NB4 (cell line): ENCODE results near the gene DAB1.

Experiments used
- DNase-seq: peaks from one replicate; pipeline ENCODE4 v3.0.0; 2010; ENCODE audit warnings: low read depth
- H3K4me3 ChIP-seq: one replicate; pipeline ENCODE4 v1.5.1; 2011; ENCODE audit warnings: mild to moderate bottlenecking, low read depth, low read length, moderate library complexity
- MYC ChIP-seq: IDR thresholded peaks from 2 replicates; pipeline ENCODE4 v1.6.1; 2011; ENCODE audit warnings: low read depth, low read length
- POLR2A ChIP-seq: IDR thresholded peaks from 2 replicates; pipeline ENCODE4 v1.6.1; 2011; ENCODE audit warnings: mild to moderate bottlenecking; ENCODE audit not compliant: insufficient read length; ENCODE audit errors: extremely low read depth
- TF ChIP-seq, protein P1 (sequence below): IDR thresholded peaks from 2 replicates; pipeline ENCODE4 v1.6.1; 2011; ENCODE audit warnings: low read depth, low read length
- TF ChIP-seq, protein P2 (sequence below): IDR thresholded peaks from one replicate; pipeline ENCODE4 v1.5.1; 2012; ENCODE audit warnings: low read depth, low read length

DAB1 gene

GRCh38 chr1:57058652-57059501 lies 365.0 kb downstream of the DAB1 start:
- DNase-seq = no peak
- H3K4me3 ChIP-seq = no peak overlapping the region
- TF ChIP-seq POLR2A = no peak
- TF ChIP-seq, protein P1, sequence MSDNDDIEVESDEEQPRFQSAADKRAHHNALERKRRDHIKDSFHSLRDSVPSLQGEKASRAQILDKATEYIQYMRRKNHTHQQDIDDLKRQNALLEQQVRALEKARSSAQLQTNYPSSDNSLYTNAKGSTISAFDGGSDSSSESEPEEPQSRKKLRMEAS = no peak
- TF ChIP-seq, protein P2, sequence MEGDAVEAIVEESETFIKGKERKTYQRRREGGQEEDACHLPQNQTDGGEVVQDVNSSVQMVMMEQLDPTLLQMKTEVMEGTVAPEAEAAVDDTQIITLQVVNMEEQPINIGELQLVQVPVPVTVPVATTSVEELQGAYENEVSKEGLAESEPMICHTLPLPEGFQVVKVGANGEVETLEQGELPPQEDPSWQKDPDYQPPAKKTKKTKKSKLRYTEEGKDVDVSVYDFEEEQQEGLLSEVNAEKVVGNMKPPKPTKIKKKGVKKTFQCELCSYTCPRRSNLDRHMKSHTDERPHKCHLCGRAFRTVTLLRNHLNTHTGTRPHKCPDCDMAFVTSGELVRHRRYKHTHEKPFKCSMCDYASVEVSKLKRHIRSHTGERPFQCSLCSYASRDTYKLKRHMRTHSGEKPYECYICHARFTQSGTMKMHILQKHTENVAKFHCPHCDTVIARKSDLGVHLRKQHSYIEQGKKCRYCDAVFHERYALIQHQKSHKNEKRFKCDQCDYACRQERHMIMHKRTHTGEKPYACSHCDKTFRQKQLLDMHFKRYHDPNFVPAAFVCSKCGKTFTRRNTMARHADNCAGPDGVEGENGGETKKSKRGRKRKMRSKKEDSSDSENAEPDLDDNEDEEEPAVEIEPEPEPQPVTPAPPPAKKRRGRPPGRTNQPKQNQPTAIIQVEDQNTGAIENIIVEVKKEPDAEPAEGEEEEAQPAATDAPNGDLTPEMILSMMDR = no peak
- TF ChIP-seq MYC = no peak

DNA sequence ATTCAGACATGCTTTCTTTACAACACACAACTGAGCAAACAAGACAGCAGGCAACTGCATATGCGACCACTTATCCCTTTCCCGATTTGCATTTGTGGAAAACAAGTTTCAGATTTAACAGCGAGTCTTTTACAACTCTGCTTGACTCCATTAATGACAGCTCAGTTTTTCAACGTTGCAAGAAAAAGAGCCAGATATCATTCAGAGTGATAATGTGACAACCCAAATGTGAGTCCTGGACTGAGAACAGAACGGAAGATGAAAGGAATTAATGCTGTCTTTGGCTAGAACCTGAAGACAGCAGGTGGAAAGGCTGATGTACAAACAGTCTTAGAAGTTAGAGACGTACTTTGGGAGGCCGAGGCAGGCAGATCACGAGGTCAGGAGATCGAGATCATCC lies 375.0 kb downstream of the DAB1 start:
- no peak for DNase-seq
- TF ChIP-seq, protein P1 = no peak
- TF ChIP-seq MYC = no peak
- TF ChIP-seq, protein P2 = no peak
- no peak for TF ChIP-seq POLR2A

DNA sequence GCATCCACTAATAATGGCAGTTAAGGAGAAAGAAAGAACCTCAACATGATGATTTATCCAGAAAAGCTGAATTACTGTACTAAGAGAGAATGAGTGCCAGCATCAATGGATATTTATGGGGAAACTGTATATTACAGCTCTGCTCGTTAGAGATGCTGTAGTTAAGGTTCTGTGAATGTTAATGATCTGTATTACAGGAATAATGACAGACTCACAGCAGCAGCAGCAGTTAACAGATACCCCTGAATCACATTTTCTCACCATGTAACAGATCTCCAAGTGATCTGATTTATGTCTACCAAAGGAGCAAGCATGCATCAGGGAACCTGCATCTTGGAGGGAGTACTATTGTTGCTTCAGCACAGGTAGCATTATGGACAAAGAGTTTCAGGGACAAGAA lies 377.4 kb downstream of the DAB1 start:
- H3K4me3 ChIP-seq = no peak overlapping the region
- TF ChIP-seq, protein P2 = no peak
- no peak for DNase-seq

More for the DNA sequence above, 375.0 kb downstream of the DAB1 start:
- no peak overlapping the region for H3K4me3 ChIP-seq

DNA sequence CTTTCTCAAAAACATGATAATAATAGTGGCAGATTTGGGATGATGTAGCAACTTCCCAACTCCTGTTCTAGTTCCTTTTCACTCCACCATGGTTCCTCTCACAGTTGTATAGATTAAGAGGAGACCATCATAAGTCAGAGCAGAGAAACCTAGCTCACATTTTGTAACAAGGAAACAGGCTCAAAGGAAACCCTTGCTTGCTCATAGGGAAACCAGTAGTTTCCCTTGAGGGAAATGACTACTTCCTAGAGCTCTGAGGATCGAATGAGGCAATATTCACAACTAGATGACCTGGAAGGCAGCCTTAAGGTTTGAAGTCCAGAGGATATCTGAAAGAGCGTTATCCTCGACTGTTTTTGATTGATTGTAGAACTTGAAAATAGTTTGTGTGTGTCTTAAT lies 382.0 kb downstream of the DAB1 start:
- no peak for DNase-seq
- H3K4me3 ChIP-seq = no peak overlapping the region
- TF ChIP-seq, protein P2 = no peak
- TF ChIP-seq MYC (no peak), POLR2A (no peak)
- TF ChIP-seq, protein P1 = no peak

GRCh38 chr1:57040811-57041210 lies 383.0 kb downstream of the DAB1 start:
- DNase-seq = no peak
- TF ChIP-seq MYC (no peak), POLR2A (no peak)
- TF ChIP-seq, protein P2 = no peak
- TF ChIP-seq, protein P1 = no peak
- no peak overlapping the region for H3K4me3 ChIP-seq
